Measurements from ENCODE around the gene FEN1.

The FEN1 gene

GRCh38 chr11:61776561-61777075, 16.1 kb upstream of the FEN1 start:
- DNase-seq = peak; percentile 84

- no peak for DNase-seq
Observed at GRCh38 chr11:61777234-61778090, 15.2 kb upstream of the FEN1 start.

GRCh38 chr11:61778357-61778886, 14.3 kb upstream of the FEN1 start:
- no peak for DNase-seq

- DNase-seq = no peak
Observed at GRCh38 chr11:61778920-61779650, 13.6 kb upstream of the FEN1 start.

- DNase-seq = no peak
Observed at GRCh38 chr11:61779666-61780525, 12.8 kb upstream of the FEN1 start.

GRCh38 chr11:61780581-61781162, 12.0 kb upstream of the FEN1 start:
- DNase-seq = no peak

- no peak for DNase-seq
Observed at GRCh38 chr11:61781585-61781984, 11.1 kb upstream of the FEN1 start.

- DNase-seq = no peak
Observed at GRCh38 chr11:61782299-61782698, 10.4 kb upstream of the FEN1 start.

- no peak for DNase-seq
Observed at GRCh38 chr11:61782841-61783240, 9.9 kb upstream of the FEN1 start.

- no peak for DNase-seq
Observed at GRCh38 chr11:61783717-61784505, 8.8 kb upstream of the FEN1 start.

- no peak for DNase-seq
Observed at GRCh38 chr11:61784506-61784805, 8.3 kb upstream of the FEN1 start.

GRCh38 chr11:61785837-61786402, 6.8 kb upstream of the FEN1 start:
- no peak for DNase-seq

- DNase-seq = peak; percentile 73
Observed at GRCh38 chr11:61787928-61788491, 4.7 kb upstream of the FEN1 start.

- DNase-seq = peak; percentile 88
Observed at GRCh38 chr11:61791737-61792309, 888 bp upstream of the FEN1 start.

- DNase-seq = peak; percentile 71
Observed at GRCh38 chr11:61793083-61793828, 545 bp downstream of the FEN1 start.

GRCh38 chr11:61793829-61794204, 1.1 kb downstream of the FEN1 start:
- no peak for DNase-seq

GRCh38 chr11:61794579-61794978, 1.9 kb downstream of the FEN1 start:
- DNase-seq = no peak

GRCh38 chr11:61795459-61795858, 2.7 kb downstream of the FEN1 start:
- no peak for DNase-seq

GRCh38 chr11:61795876-61796526, 3.3 kb downstream of the FEN1 start:
- DNase-seq = no peak
